Smooth muscle cell (in vitro differentiated cells): ENCODE data around the gene ZCCHC24. TPM values are rescaled to one million over a fixed set of nuclear protein-coding genes. Genes with fewer than 3 reads are reported as not detected.

Experiments
- DNase-seq: peaks from one replicate; lab custom pipeline; 2025; ENCODE audit not compliant: unreplicated experiment; lab: John Stamatoyannopoulos, UW
- H2AFZ ChIP-seq: fragments of 200-600 bp; sonication (generic); 2 replicates; pipeline ENCODE4 v1.6.0; 2016; ENCODE audit warnings: antibody characterized with exemption, low read depth, mild to moderate bottlenecking
- H3F3A ChIP-seq: fragments of 200-600 bp; sonication (generic); 2 replicates; pipeline ENCODE4 v1.6.0; 2017; ENCODE audit warnings: antibody characterized with exemption, low read depth
- H3K27ac ChIP-seq: fragments of 200-600 bp; sonication (generic); 2 replicates; pipeline ENCODE4 v1.5.1; 2016; ENCODE audit warnings: low read depth, mild to moderate bottlenecking
- H3K27me3 ChIP-seq: fragments of 200-600 bp; sonication (generic); 2 replicates; pipeline ENCODE4 v1.6.1; 2016; ENCODE audit warnings: low read depth, mild to moderate bottlenecking
- H3K36me3 ChIP-seq: fragments of 200-600 bp; sonication (generic); 2 replicates; pipeline ENCODE4 v1.5.1; 2016; ENCODE audit warnings: low read depth
- H3K4me1 ChIP-seq: fragments of 200-600 bp; sonication (generic); 2 replicates; pipeline ENCODE4 v1.5.1; 2016; ENCODE audit warnings: low read depth
- H3K4me2 ChIP-seq: fragments of 200-600 bp; sonication (generic); 2 replicates; pipeline ENCODE4 v1.6.0; 2016; ENCODE audit warnings: mild to moderate bottlenecking
- H3K4me3 ChIP-seq: fragments of 200-600 bp; sonication (generic); 2 replicates; pipeline ENCODE4 v1.5.1; 2016; ENCODE audit warnings: mild to moderate bottlenecking
- H3K79me2 ChIP-seq: fragments of 200-600 bp; sonication (generic); 2 replicates; pipeline ENCODE4 v1.6.0; 2016; ENCODE audit warnings: low read depth, mild to moderate bottlenecking
- H3K9ac ChIP-seq: fragments of 200-600 bp; sonication (generic); 2 replicates; pipeline ENCODE4 v1.6.0; 2016; ENCODE audit warnings: low read depth
- H3K9me3 ChIP-seq: fragments of 200-600 bp; sonication (generic); replicated peaks from 2 replicates; pipeline ENCODE4 v1.5.1; 2016; ENCODE audit warnings: low read depth
- H4K20me1 ChIP-seq: fragments of 200-600 bp; sonication (generic); 2 replicates; pipeline ENCODE4 v1.6.0; 2016; ENCODE audit warnings: low read depth
- CTCF ChIP-seq: fragments of 200-600 bp; sonication (generic); IDR thresholded peaks from 2 replicates; pipeline ENCODE4 v1.5.1; 2017; ENCODE audit warnings: borderline replicate concordance, mild to moderate bottlenecking, antibody characterized with exemption; ENCODE audit not compliant: insufficient read depth, poor library complexity, severe bottlenecking
- WGBS: methylation state at CpG from one replicate; pipeline ENCODE4 v1.1.7; 2016; ENCODE audit warnings: low lambda C conversion rate; 5-methylcytosine and 5-hydroxymethylcytosine counted together
- polyA plus RNA-seq: library from polyadenylated mRNA; unstranded; fragments of >200 nt; fragmentation: Nextera tagmentation; extraction: Ambion mirVana; gene quantifications from 2 replicates; pipeline ENCODE4 v1.2.1, GENCODE V29; 2016
- total RNA-seq: library from RNA; depleted of rRNA; stranded (reverse); fragments of >200 nt; gene quantifications from 2 replicates; pipeline ENCODE4 v1.2.3, GENCODE V29; 2014

ZCCHC24 gene
- total and polyA plus RNA-seq, 2 experiments from 2014 or later: 21.9 to 52.1 TPM

GRCh38 chr10:79411546-79412495 lies 33.6 kb downstream of the ZCCHC24 start:
- Histone ChIP-seq H3K9me3 (no peaks in the 10 kb centered on the region), H3K9ac (no peak overlapping the region), H3K36me3 (no peaks in the 10 kb centered on the region), H2AFZ (no peak overlapping the region), H3K27ac (no peak overlapping the region), H3K4me2 (no peak overlapping the region), H3K4me3 (no peak overlapping the region), H3K79me2 (peaks cover 57% of the 10 kb centered on the region), H3K4me1 (peaks cover 7% of the 10 kb centered on the region), H3F3A (no peaks in the 10 kb centered on the region), H3K27me3 (no peaks in the 10 kb centered on the region), H4K20me1 (peaks cover 17% of the 10 kb centered on the region)
- TF ChIP-seq CTCF: no peak
- no peak for DNase-seq
- 92% methylated on average over 22 of the region's 22 CpGs for WGBS

GRCh38 chr10:79410315-79411094 lies 34.9 kb downstream of the ZCCHC24 start:
- Histone ChIP-seq H3F3A (peaks cover 3% of the 10 kb centered on the region), H3K4me3 (no peak overlapping the region), H3K36me3 (no peaks in the 10 kb centered on the region), H3K4me1 (peaks cover 12% of the 10 kb centered on the region), H4K20me1 (peaks cover 28% of the 10 kb centered on the region), H2AFZ (no peak overlapping the region), H3K27ac (no peak overlapping the region), H3K4me2 (no peak overlapping the region), H3K27me3 (no peaks in the 10 kb centered on the region), H3K9me3 (no peaks in the 10 kb centered on the region), H3K79me2 (peaks cover 45% of the 10 kb centered on the region), H3K9ac (no peak overlapping the region)
- WGBS: 82% methylated on average over 10 of the region's 10 CpGs
- TF ChIP-seq CTCF: no peak
- no peak for DNase-seq

GRCh38 chr10:79409726-79410085 lies 35.7 kb downstream of the ZCCHC24 start:
- H3K4me1 ChIP-seq: peaks cover 20% of the 10 kb centered on the region
- DNase-seq: no peak
- H3K27me3 ChIP-seq: no peaks in the 10 kb centered on the region

More at GRCh38 chr10:79409726-79410085, 35.7 kb downstream of the ZCCHC24 start:
- no peak overlapping the region for H2AFZ ChIP-seq
- H3K36me3 ChIP-seq: no peaks in the 10 kb centered on the region
- no peak for TF ChIP-seq CTCF
- H4K20me1 ChIP-seq: peaks cover 36% of the 10 kb centered on the region
- H3K4me3 ChIP-seq: no peak overlapping the region
- WGBS: 91% methylated on average over 8 of the region's 9 CpGs
- no peak overlapping the region for H3K4me2 ChIP-seq
- H3K9ac ChIP-seq: no peak overlapping the region
- H3F3A ChIP-seq: peaks cover 6% of the 10 kb centered on the region
- no peaks in the 10 kb centered on the region for H3K9me3 ChIP-seq
- H3K79me2 ChIP-seq: peaks cover 37% of the 10 kb centered on the region
- no peak overlapping the region for H3K27ac ChIP-seq
